IPS-18c (cell line): ENCODE measurements around the gene SMIM44.

Experiments used
- H3K4me3 ChIP-seq: 2 replicates; pipeline ENCODE4 v1.7.0; 2013; ENCODE audit warnings: low read depth, mild to moderate bottlenecking, low read length, moderate library complexity; ENCODE audit not compliant: insufficient read depth
- H3K9me3 ChIP-seq: one replicate; pipeline ENCODE4 v1.6.1; 2013; ENCODE audit warnings: mild to moderate bottlenecking, low read length, moderate library complexity; ENCODE audit not compliant: control insufficient read depth, insufficient read depth

Gene SMIM44

GRCh38 chr19:3470500-3471128 lies 12.6 kb downstream of the SMIM44 start:
- H3K9me3 ChIP-seq = no peaks in the 10 kb centered on the region
- H3K4me3 ChIP-seq = no peak overlapping the region

GRCh38 chr19:3469638-3470499 lies 13.4 kb downstream of the SMIM44 start:
- Histone ChIP-seq H3K4me3 (no peak overlapping the region), H3K9me3 (no peaks in the 10 kb centered on the region)

- Histone ChIP-seq H3K4me3 (no peak overlapping the region), H3K9me3 (no peaks in the 10 kb centered on the region)
Measured at GRCh38 chr19:3468211-3468610, 15.0 kb downstream of the SMIM44 start.

- Histone ChIP-seq H3K4me3 (no peak overlapping the region), H3K9me3 (no peaks in the 10 kb centered on the region)
Measured at GRCh38 chr19:3467437-3468198, 15.6 kb downstream of the SMIM44 start.

GRCh38 chr19:3466635-3467034 lies 16.6 kb downstream of the SMIM44 start:
- Histone ChIP-seq H3K4me3 (no peak overlapping the region), H3K9me3 (no peaks in the 10 kb centered on the region)

GRCh38 chr19:3465552-3465951 lies 17.7 kb downstream of the SMIM44 start:
- Histone ChIP-seq H3K4me3 (no peak overlapping the region), H3K9me3 (no peaks in the 10 kb centered on the region)

GRCh38 chr19:3464587-3465235 lies 18.5 kb downstream of the SMIM44 start:
- no peaks in the 10 kb centered on the region for H3K9me3 ChIP-seq
- no peak overlapping the region; the same call in 1 of the 2 replicates for H3K4me3 ChIP-seq

- H3K9me3 ChIP-seq = no peaks in the 10 kb centered on the region
- peak overlapping the region; percentile 43 for H3K4me3 ChIP-seq
Measured at GRCh38 chr19:3463714-3464586, 19.3 kb downstream of the SMIM44 start.

- peak overlapping the region; percentile 36; the same call in 1 of the 2 replicates for H3K4me3 ChIP-seq
Measured at GRCh38 chr19:3462991-3463713, 20.1 kb downstream of the SMIM44 start.

GRCh38 chr19:3459965-3460582 lies 23.2 kb downstream of the SMIM44 start:
- H3K4me3 ChIP-seq = no peak overlapping the region
- H3K9me3 ChIP-seq = no peaks in the 10 kb centered on the region

More at GRCh38 chr19:3462991-3463713, 20.1 kb downstream of the SMIM44 start:
- no peaks in the 10 kb centered on the region for H3K9me3 ChIP-seq

GRCh38 chr19:3459089-3459881 lies 24.0 kb downstream of the SMIM44 start:
- H3K4me3 ChIP-seq = peak overlapping the region; percentile 20
- H3K9me3 ChIP-seq = no peaks in the 10 kb centered on the region

- Histone ChIP-seq H3K9me3 (no peaks in the 10 kb centered on the region), H3K4me3 (peak overlapping the region; percentile 30; the same call in 1 of the 2 replicates)
Measured at GRCh38 chr19:3458229-3459088, 24.8 kb downstream of the SMIM44 start.

GRCh38 chr19:3457528-3458228 lies 25.6 kb downstream of the SMIM44 start:
- Histone ChIP-seq H3K9me3 (no peaks in the 10 kb centered on the region), H3K4me3 (peak overlapping the region; percentile 9; the same call in 1 of the 2 replicates)
